Lung (tissue), 16 donors: Measurements from ENCODE around the gene RAD23B. TPM values are rescaled to one million over a fixed set of nuclear protein-coding genes. Genes with fewer than 3 reads are reported as not detected.
A peak's percentile ranks its signal among the peaks of the same experiment; 100 is the strongest.

Experiments used
- ATAC-seq: fragments of 200-7000 bp; cut with Tn5 transposase; one replicate; pipeline ENCODE4 v1.9.1; 2020; ENCODE audit warnings: moderate number of reproducible peaks; ENCODE audit not compliant: insufficient read depth, low FRiP score
- DNase-seq, 3 donors: peaks; one replicate each; pipeline ENCODE4 v3.0.0-alpha.2; 2013 to 2017
- H3K27ac ChIP-seq, 2 donors: one replicate each; pipeline ENCODE4 v1.5.1; 2013; ENCODE audit warnings: mild to moderate bottlenecking in 2 of 2, moderate library complexity in 2 of 2, control low read depth in 1 of 2, inconsistent platforms in 1 of 2, low read depth in 1 of 2, low read length in 1 of 2
- H3K27me3 ChIP-seq, 3 donors: one replicate each; pipeline ENCODE4 v1.5.1; 2013; ENCODE audit warnings: low read length in 2 of 3; ENCODE audit not compliant: control insufficient read depth in 3 of 3, insufficient read depth in 3 of 3
- H3K36me3 ChIP-seq, 4 donors: one replicate each; pipeline ENCODE4 v1.5.1; 2013; ENCODE audit warnings: low read length in 4 of 4, mild to moderate bottlenecking in 1 of 4, moderate library complexity in 1 of 4; ENCODE audit not compliant: control insufficient read depth in 4 of 4, insufficient read depth in 4 of 4
- H3K4me1 ChIP-seq, 5 donors: one replicate each; pipeline ENCODE4 v1.5.1; 2013; ENCODE audit warnings: low read length in 5 of 5, mild to moderate bottlenecking in 2 of 5, moderate library complexity in 1 of 5; ENCODE audit not compliant: control insufficient read depth in 5 of 5, insufficient read depth in 5 of 5
- H3K4me3 ChIP-seq: one replicate; pipeline ENCODE4 v1.5.1; 2013; ENCODE audit warnings: mild to moderate bottlenecking, control low read depth, moderate library complexity
- H3K9ac ChIP-seq, 2 donors: one replicate each; pipeline ENCODE4 v1.5.1; 2013; ENCODE audit warnings: low read length in 2 of 2, control low read depth in 1 of 2; ENCODE audit not compliant: insufficient read depth in 1 of 2
- H3K9me3 ChIP-seq, 4 donors: one replicate each; pipeline ENCODE4 v1.5.1; 2013; ENCODE audit warnings: low read length in 3 of 4, mild to moderate bottlenecking in 1 of 4, moderate library complexity in 1 of 4; ENCODE audit not compliant: control insufficient read depth in 4 of 4, insufficient read depth in 3 of 4
- CTCF ChIP-seq: IDR thresholded peaks from 2 replicates; pipeline ENCODE4 v1.5.1; 2012; ENCODE audit warnings: mild to moderate bottlenecking; ENCODE audit errors: control extremely low read depth, extremely low read depth
- WGBS, 2 donors: extraction: QIAGEN DNeasy Blood & Tissue Kit; methylation state at CpG; one replicate each; pipeline ENCODE4 v1.1.7; 2013; 5-methylcytosine and 5-hydroxymethylcytosine counted together
- long read RNA-seq, 5 donors: transcript quantifications; one replicate each; lab custom pipeline, GENCODE V29; 2026
- polyA plus RNA-seq, 2 donors: library from polyadenylated mRNA; stranded (reverse); fragments of 200-250 nt; gene quantifications; one replicate each; pipeline ENCODE4 v1.2.1, GENCODE V29; 2013
- total RNA-seq, 2 donors: library from RNA; depleted of rRNA in 1 of 2; stranded (reverse); fragments of >200 nt in 1 of 2; gene quantifications; one replicate each; pipeline ENCODE4 v1.2.1, GENCODE V29; 2014 to 2021
- donor health status: control.
- donor health status: control.
- donor health status: Bipolar disorder and iron deficiency.
- donor health status: healthy.
- donor health status: DM: yes; HTN: yes; CAD: no.

RAD23B gene
- 100 to 1,000 TPM in 1 of 2 donors, 10 to 100 TPM in 1; 66.0 to 114 TPM for total RNA-seq
- polyA plus RNA-seq, result 10 to 100 TPM; 37.9 to 58.6 TPM
- long read RNA-seq, donor 1, full-length matches to known transcripts, result 20 of 98 reads
- long read RNA-seq, donor 1, partial matches to known transcripts, result 78 of 98 reads
- long read RNA-seq, donor 1, other reads (novel, unspliced or antisense), result 0 of 98 reads
- long read RNA-seq, donor 2, full-length matches to known transcripts, result 7 of 54 reads
- long read RNA-seq, donor 2, partial matches to known transcripts, result 47 of 54 reads
- long read RNA-seq, donor 2, other reads (novel, unspliced or antisense), result 0 of 54 reads
- long read RNA-seq, donor 3, full-length matches to known transcripts, result 12 of 109 reads
- long read RNA-seq, donor 3, partial matches to known transcripts, result 97 of 109 reads
- long read RNA-seq, donor 3, other reads (novel, unspliced or antisense), result 0 of 109 reads
- long read RNA-seq, donor 4, full-length matches to known transcripts, result 5 of 86 reads
- long read RNA-seq, donor 4, partial matches to known transcripts, result 81 of 86 reads
- long read RNA-seq, donor 4, other reads (novel, unspliced or antisense), result 0 of 86 reads
- long read RNA-seq, donor 5, full-length matches to known transcripts, result 28 of 134 reads
- long read RNA-seq, donor 5, partial matches to known transcripts, result 106 of 134 reads
- long read RNA-seq, donor 5, other reads (novel, unspliced or antisense), result 0 of 134 reads

- H3K4me1 ChIP-seq, result peaks cover 2 to 21% (median 5%) of the 10 kb centered on the region in 5 donors
- no peak for TF ChIP-seq CTCF
- H3K9me3 ChIP-seq, result no peaks in the 10 kb centered on the region
- DNase-seq (peak; percentile 99 to 100 (median 99)), ATAC-seq (peak; percentile 94)
- peak within 1 kb of the TSS; percentile 83 to 97 for H3K9ac ChIP-seq
- H3K27ac ChIP-seq, result peak within 1 kb of the TSS; percentile 99 to 100
- H3K27me3 ChIP-seq, result no peaks in the 10 kb centered on the region
- WGBS, 2 donors, result 0% methylated on average over 92 to 101 of the region's 101 CpGs
- peak within 1 kb of the TSS; percentile 98 for H3K4me3 ChIP-seq
- H3K36me3 ChIP-seq, result no peaks in the 10 kb centered on the region
These were observed at the start of gene RAD23B for GRCh38 chr9:107282759-107283622. Gene RAD23B (plus strand): TSS chr9:107283279. CDS start chr9:107283630, 351 bp downstream.

- no peak for ATAC-seq
- DNase-seq, result no peak
- Histone ChIP-seq H3K27me3 (no peaks in the 10 kb centered on the region), H3K27ac (no peak overlapping the region), H3K36me3 (no peaks in the 10 kb centered on the region), H3K9me3 (no peaks in the 10 kb centered on the region), H3K4me3 (no peak overlapping the region), H3K9ac (no peak overlapping the region), H3K4me1 (no peaks in the 10 kb centered on the region)
- 92 to 95% methylated on average over 3 of the region's 3 CpGs for WGBS, 2 donors
- no peak for TF ChIP-seq CTCF
These were observed 47.2 kb upstream of the RAD23B start for GRCh38 chr9:107235765-107236442.

- H3K27me3 ChIP-seq, result no peaks in the 10 kb centered on the region
- H3K36me3 ChIP-seq, result no peaks in the 10 kb centered on the region
- peaks cover 0 to 5% (median 0%) of the 10 kb centered on the region in 5 donors for H3K4me1 ChIP-seq
- no peak for ATAC-seq
- WGBS, 2 donors, result 67 to 74% methylated on average over 6 of the region's 6 CpGs
- no peak for TF ChIP-seq CTCF
- no peak overlapping the region for H3K27ac ChIP-seq
- no peaks in the 10 kb centered on the region for H3K9me3 ChIP-seq
- H3K9ac ChIP-seq, result no peak overlapping the region
- no peak overlapping the region for H3K4me3 ChIP-seq
- no peak for DNase-seq
These were observed 45.2 kb upstream of the RAD23B start for GRCh38 chr9:107237873-107238272.
